Amniotic epithelial cell (primary cell): Measurements from ENCODE around the gene TET3.

Experiments
- DNase-seq: peaks from one replicate; pipeline ENCODE4 v3.0.0-alpha.2; 2010; ENCODE audit warnings: low read depth

Gene TET3

GRCh38 chr2:73987109-73987947 is 2.6 kb downstream of the TET3 start:
- DNase-seq, result peak; percentile 53

GRCh38 chr2:73987948-73988700 is 3.4 kb downstream of the TET3 start:
- DNase-seq, result no peak

GRCh38 chr2:73989972-73990371 is 5.3 kb downstream of the TET3 start:
- no peak for DNase-seq

DNA sequence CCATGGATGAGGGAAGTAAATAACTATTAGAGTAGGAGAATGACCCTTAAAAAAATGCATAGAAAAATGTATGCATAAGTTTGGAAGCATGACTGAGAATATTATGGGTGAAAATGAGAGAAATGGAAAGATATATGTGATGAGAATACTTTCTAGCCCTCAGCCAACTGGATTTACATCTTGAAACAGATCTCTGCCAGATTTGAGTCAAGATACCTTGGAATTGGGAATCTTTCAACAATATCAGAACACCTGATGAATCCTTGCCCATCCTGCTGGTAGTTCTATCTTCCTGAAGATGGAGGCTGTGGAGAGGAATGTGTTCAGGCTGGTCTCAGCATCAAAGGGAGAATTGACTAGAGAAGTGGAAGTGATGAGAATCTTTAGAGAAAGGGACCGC is 5.8 kb downstream of the TET3 start:
- DNase-seq, result no peak

GRCh38 chr2:73992036-73992435 is 7.3 kb downstream of the TET3 start:
- no peak for DNase-seq

DNA sequence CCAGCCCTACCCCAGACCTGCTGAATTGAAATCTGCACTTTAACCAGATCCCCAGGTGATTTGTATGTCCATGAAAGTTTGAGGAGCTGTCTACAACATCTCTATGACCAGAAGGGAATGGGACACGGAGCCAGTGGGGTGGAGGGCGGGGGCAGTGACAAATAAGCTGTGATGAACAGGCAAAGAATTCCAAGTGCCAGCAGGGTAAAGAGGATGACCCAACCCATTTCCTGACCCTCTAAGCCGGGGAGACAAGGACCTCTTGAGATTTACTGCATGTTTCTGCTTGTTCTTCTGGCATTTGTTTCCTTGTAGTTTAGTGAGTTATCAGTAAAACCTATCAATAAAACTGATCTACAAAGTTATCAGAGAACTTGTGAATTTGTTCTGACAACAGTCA is 8.7 kb downstream of the TET3 start:
- no peak for DNase-seq

DNA sequence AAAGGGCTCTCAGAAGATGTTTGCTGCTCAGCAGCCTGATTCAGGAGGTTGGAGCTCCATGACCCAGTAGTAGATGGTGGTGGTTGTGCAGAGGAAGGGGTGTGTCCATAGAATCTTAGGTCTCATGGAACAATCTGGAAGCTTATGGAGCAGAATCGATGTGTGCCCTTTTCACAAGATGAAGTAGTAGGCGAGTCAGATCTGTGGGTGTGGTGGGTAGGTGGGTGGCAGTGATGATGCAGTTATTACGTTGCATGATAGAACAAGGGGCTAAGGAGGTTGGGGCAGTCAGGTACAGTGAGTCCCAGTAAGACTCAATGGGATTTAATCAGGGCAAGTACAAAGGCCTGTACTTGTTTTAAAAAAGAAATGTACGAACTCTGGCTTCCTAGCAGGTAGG is 9.1 kb downstream of the TET3 start:
- no peak for DNase-seq

- no peak for DNase-seq
These were observed 9.6 kb downstream of the TET3 start for GRCh38 chr2:73994178-73994831.

- DNase-seq, result no peak
These were observed 11.1 kb downstream of the TET3 start for GRCh38 chr2:73995810-73996209.

- DNase-seq, result no peak
These were observed 13.1 kb downstream of the TET3 start for GRCh38 chr2:73997813-73998212.

DNA sequence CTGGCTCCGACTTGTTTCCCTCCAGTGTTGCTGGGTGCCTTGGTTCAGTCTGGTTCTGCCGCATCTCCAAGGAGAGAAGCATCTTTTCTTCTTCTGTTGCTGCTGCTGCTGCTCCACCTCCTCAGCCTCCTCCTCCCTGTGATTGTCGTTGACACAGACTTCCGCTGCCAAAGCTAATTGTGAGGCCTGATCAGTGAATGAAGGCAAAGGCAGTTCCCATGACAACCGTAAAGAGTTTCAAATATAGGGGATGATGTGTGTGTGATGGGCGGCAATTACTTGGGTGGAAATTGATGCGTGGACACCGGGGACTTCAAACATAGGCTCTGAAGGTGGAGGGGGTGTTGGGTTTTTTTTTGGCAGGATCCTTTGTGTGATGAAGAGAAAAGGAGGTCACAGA is 13.7 kb downstream of the TET3 start:
- DNase-seq, result no peak

DNA sequence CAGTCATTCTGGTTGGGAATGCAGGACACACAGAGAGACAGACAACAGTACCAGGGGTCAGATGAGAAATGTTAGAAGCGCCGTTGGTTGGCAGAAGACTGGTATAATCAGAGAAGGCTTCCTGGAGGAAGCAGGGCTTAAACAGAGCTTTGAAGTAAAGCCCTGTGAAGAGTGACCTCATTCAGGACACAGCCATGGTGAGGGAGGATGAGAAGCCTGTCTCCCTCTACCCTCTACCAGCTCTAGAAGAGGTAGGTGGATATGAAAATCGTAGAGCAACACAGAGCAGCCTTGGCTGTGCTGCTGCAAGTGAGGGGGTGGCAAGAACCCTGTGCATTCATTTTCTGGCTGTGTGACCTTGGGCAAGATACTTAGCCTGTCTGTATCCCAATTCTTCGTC is 14.2 kb downstream of the TET3 start:
- DNase-seq, result no peak

DNA sequence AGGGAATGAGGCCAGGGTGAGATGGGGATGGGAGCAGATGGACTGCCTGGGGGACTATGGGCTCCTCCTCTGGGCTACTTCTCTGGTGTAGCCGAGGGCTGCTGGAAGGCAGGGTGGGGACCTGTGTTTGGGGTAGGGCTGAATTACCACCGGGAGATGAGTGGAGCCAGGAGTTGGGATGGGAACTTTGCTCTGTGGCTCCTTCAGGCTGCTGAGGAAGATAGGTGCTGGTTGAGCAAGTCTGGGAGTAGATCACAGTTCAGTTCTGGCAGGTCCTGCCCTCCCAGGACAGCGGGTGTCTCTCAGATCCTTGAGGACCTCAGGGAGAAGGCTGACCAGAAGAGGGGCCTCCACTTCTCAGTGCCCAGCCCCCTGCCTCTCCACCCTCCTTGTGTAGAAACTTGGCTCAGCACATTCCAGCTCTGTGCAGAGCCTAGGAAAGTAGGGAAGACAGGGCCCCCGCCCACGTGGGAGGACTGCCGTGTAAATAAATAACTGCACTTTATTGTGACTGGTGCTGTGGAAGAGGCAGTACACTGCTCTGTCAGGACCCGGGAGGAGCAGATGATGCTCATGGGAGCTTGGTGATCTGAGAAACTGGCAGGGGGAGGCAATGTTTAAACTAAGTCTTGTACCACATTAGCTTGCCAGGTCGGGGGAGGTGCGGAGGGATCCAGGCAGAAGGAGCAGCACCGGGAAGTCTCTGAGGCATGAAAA is 15.3 kb downstream of the TET3 start:
- DNase-seq, result peak; percentile 64

- DNase-seq, result no peak
These were observed 16.0 kb downstream of the TET3 start for GRCh38 chr2:74000666-74001065.

DNA sequence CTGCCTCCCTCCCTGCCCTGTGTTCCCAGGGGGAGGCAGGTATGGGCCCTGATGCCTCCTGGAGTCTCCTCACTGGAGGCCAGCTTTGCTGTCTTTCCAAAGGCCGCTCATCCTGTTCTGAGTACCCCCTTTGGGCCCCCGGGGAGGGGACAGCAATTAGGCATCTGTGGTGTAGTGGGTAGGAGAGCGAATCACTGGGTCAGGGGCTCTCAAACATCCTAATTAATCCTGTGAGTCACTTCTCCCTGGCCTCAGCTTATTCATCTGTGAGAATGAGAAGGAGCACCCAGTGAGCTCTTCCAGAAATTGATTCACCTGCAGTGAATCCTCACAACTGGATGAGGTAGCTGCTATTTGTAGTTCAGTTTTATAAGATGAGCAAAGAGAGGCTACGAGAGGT is 16.4 kb downstream of the TET3 start:
- DNase-seq, result no peak

GRCh38 chr2:74001781-74002504 is 17.2 kb downstream of the TET3 start:
- DNase-seq, result no peak

DNA sequence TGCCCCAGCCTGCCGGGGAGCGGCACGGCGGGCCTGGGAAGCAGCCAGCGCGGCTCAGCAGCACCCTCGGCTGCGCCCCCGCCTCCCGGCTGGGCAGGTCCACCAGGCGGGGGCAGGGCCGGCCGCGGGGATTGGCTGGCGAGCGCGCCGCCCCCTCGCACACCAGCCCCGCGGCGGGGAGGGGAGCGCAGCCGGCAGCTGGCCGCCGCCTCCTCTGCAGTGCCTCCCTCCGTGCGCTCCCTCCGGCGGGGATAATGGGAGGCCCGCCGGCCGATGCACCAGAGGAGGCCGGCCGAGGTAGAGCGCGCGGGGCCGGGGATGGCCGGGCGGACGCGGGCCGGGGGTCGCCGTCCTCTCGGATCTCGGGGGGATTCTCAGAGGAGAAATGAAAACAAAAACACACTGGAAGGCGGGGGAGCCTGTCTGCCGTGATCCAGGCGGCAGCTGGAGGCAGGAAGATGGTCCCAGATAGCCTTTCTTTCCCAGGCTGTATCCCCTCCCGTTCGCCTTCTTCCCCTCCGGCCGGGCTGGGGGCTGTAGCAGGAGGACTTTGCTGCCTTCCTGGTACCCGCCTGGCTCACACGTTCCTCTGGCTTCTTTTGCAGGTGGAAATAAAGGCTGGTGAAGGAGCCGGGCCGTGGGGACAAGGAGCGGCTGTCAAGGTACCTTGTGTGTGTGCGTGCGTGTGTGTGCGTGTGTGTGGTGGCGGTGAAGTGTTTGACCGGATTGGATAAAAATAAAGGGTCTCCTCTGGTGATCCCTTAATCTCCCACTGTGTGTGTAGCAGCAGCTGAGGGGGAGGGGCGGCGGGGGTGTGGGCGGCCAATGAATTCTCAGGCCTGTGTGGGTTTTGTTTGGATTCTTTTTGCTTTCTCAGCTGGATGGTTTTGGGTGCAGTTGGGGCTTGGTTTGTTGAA is 18.1 kb downstream of the TET3 start:
- peak; percentile 77 for DNase-seq

- DNase-seq, result no peak
These were observed 18.9 kb downstream of the TET3 start for GRCh38 chr2:74003494-74004211.

DNA sequence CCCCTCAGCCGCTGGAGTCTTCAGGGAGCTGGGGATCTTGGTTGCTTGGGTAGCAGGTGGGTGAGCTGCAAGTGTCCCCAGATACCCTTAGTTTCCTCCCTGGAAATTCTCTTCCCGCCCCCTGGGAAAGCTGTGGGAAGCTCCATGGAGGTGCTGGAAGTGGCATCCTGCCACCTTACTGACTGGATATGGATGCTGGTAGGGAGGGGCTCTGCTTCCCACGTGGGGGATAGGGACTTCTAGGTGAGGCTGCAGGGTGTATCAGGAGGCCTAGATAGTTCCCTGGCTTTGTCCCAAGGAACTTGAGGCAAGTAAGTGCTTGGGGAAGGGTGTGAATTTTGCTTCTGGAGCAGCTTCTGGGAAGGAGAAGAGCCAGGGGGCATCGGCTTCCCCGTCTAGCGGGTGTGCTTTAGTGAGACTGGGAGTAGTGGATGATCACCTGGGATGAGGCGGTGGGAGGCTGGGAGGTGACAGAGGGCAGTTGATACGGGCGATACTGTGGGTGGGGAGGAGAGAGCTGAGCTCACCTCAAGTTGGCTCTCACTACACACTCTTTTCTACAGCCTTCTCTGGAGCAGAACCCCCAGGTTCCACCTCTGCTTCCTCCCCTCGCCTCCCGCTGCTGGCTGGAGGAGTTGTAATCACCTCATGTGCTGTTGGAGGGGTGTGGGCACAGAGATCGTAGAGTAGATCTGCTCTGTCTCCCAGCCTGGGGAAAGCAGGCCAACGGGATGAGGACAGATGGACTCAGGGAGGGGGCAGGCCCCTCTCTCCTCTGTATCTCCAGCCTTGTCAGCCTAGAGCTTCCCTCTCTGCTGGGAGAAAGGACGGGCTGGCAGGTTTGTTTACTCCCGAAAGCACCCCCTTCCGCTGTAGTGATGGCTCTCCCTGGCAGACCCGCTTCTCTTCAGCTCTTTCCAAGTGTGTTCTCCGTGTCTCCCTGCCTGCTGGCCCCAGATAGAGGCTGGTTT is 19.8 kb downstream of the TET3 start:
- no peak for DNase-seq
